ENCODE measurements around the gene ANXA10. TPM values are rescaled to one million over a fixed set of nuclear protein-coding genes. Genes with fewer than 3 reads are reported as not detected.

Gene ANXA10
- polyA plus RNA-seq, 1 of the 3 experiments (the other 2 are of a cell fraction): 0.23 TPM

GRCh38 chr4:168050002-168050401, 42.3 kb upstream of the ANXA10 start:
- Histone ChIP-seq H3F3A (replicated peaks; ENCODE audit: insufficient read depth) (no peaks in the 10 kb centered on the region), H3K4me3 (ENCODE audit: low read depth in 2 of 2, low read length in 1 of 2) (no peak overlapping the region), H3K36me3 (replicated peaks in 1 of 2; ENCODE audit: control insufficient read depth in 1 of 2, insufficient read depth in 2 of 2, low read length in 1 of 2) (no peaks in the 10 kb centered on the region), H4K20me1 (ENCODE audit: insufficient read depth) (no peaks in the 10 kb centered on the region), H3K4me2 (no peak overlapping the region), H3K9me2 (no peaks in the 10 kb centered on the region), H3K79me2 (ENCODE audit: insufficient read depth) (no peaks in the 10 kb centered on the region), H2AFZ (ENCODE audit: low read depth) (no peak overlapping the region), H3K9ac (no peak overlapping the region), H3K9me3 (0 out of 2 replicates have a peak, but pooled peaks cover 5% of the 10 kb centered on the region), H3K27me3 (ENCODE audit: insufficient read depth) (no peaks in the 10 kb centered on the region), H3K4me1 (ENCODE audit: control insufficient read depth in 1 of 2, insufficient read depth in 2 of 2, low read depth in 1 of 2, low read length in 1 of 2) (no peaks in the 10 kb centered on the region), H3K27ac (ENCODE audit: low read depth in 2 of 2, low read length in 1 of 2) (no peak overlapping the region)
- WGBS (ENCODE audit: low lambda C conversion rate): 1% methylated on average over 2 of the region's 2 CpGs
- POLR2A ChIA-PET: no interaction called here
- TF ChIP-seq ZBTB33 (IDR thresholded peaks at IDR 0.05; ENCODE audit: borderline replicate concordance, low read depth) (no peak), TCF12 (IDR thresholded peaks at IDR 0.05) (no peak), CTCF (IDR thresholded peaks at IDR 0.05) (no peak), YY1 (IDR thresholded peaks at IDR 0.05; ENCODE audit: low read depth) (no peak), RFX5 (IDR thresholded peaks at IDR 0.05; ENCODE audit: low read length) (no peak), MEF2A (IDR thresholded peaks at IDR 0.05; ENCODE audit: borderline replicate concordance, low read depth) (no peak), USF2 (IDR thresholded peaks at IDR 0.05; ENCODE audit: borderline replicate concordance, low read depth, low read length) (no peak), EP300 (IDR thresholded peaks at IDR 0.05; ENCODE audit: borderline replicate concordance in 1 of 2, low read depth in 1 of 2, low read length in 1 of 2) (no peak), POLR2AphosphoS5 (IDR thresholded peaks at IDR 0.05; ENCODE audit: low read depth, low read length) (no peak), FOSL2 (IDR thresholded peaks at IDR 0.05; ENCODE audit: borderline replicate concordance, low read depth) (no peak), RCOR1 (IDR thresholded peaks at IDR 0.05; ENCODE audit: low read length) (no peak)
- CTCF ChIA-PET: no interaction called here
- no peak for DNase-seq

- Histone ChIP-seq H4K20me1 (ENCODE audit: insufficient read depth) (no peaks in the 10 kb centered on the region), H2AFZ (ENCODE audit: low read depth) (no peak overlapping the region), H3K4me1 (ENCODE audit: control insufficient read depth in 1 of 2, insufficient read depth in 2 of 2, low read depth in 1 of 2, low read length in 1 of 2) (no peaks in the 10 kb centered on the region), H3K4me2 (no peak overlapping the region), H3K9ac (no peak overlapping the region), H3K9me3 (0 out of 2 replicates have a peak, but pooled peaks cover 5% of the 10 kb centered on the region), H3K27me3 (ENCODE audit: insufficient read depth) (no peaks in the 10 kb centered on the region), H3K4me3 (ENCODE audit: low read depth in 2 of 2, low read length in 1 of 2) (no peak overlapping the region), H3F3A (replicated peaks; ENCODE audit: insufficient read depth) (no peaks in the 10 kb centered on the region), H3K9me2 (no peaks in the 10 kb centered on the region), H3K79me2 (ENCODE audit: insufficient read depth) (no peaks in the 10 kb centered on the region), H3K36me3 (replicated peaks in 1 of 2; ENCODE audit: control insufficient read depth in 1 of 2, insufficient read depth in 2 of 2, low read length in 1 of 2) (no peaks in the 10 kb centered on the region), H3K27ac (ENCODE audit: low read depth in 2 of 2, low read length in 1 of 2) (no peak overlapping the region)
- no peak for DNase-seq
- POLR2A ChIA-PET: no interaction called here
- CTCF ChIA-PET: interaction anchor here (0.7 kb wide), 1 partner anchor 102 kb away, joined by 3 read pairs; no protein-coding TSS in a partner anchor
- TF ChIP-seq NFIC (IDR thresholded peaks at IDR 0.05; ENCODE audit: borderline replicate concordance) (no peak), RAD21 (IDR thresholded peaks at IDR 0.05; ENCODE audit: low read length) (no peak), USF2 (IDR thresholded peaks at IDR 0.05; ENCODE audit: borderline replicate concordance, low read depth, low read length) (no peak), RXRA (IDR thresholded peaks at IDR 0.05; ENCODE audit: borderline replicate concordance, low read depth) (no peak), RCOR1 (IDR thresholded peaks at IDR 0.05; ENCODE audit: low read length) (no peak), TEAD4 (IDR thresholded peaks at IDR 0.05; ENCODE audit: borderline replicate concordance, insufficient read depth) (no peak), GABPA (IDR thresholded peaks at IDR 0.05; ENCODE audit: low read depth) (no peak), JUND (IDR thresholded peaks at IDR 0.05) (no peak), IRF3 (IDR thresholded peaks at IDR 0.05; ENCODE audit: low read depth, low read length) (no peak)
These were observed 40.8 kb upstream of the ANXA10 start for GRCh38 chr4:168051526-168051925.
